T-helper 1 cell treated with Interleukin-12 subunit alpha and Interleukin-12 subunit beta and Interleukin-4 antibody, amounts not matched to agents 30 μg/mL and 1 μg/mL, for 36 hours (primary cell): ENCODE data around the gene WDR43.
"Not testable (repeated sequence)": the region's sequence is repeated elsewhere in the genome, so short reads cannot be mapped to it uniquely, and the experiment has no call there.

Experiments used
- H3K27ac Mint-ChIP-seq: one replicate; pipeline ENCODE4 v1.8.0; 2021; ENCODE audit warnings: mild to moderate bottlenecking, mixed read lengths
- H3K27me3 Mint-ChIP-seq: one replicate; pipeline ENCODE4 v1.8.0; 2021; ENCODE audit warnings: low read depth, mixed read lengths
- H3K36me3 Mint-ChIP-seq: one replicate; pipeline ENCODE4 v1.8.0; 2021; ENCODE audit warnings: low read depth, mixed read lengths
- H3K4me1 Mint-ChIP-seq: one replicate; pipeline ENCODE4 v1.8.0; 2021; ENCODE audit warnings: low read depth, mixed read lengths
- H3K4me3 Mint-ChIP-seq: one replicate; pipeline ENCODE4 v1.8.0; 2021; ENCODE audit warnings: mild to moderate bottlenecking, moderate library complexity, mixed read lengths
- H3K9me3 Mint-ChIP-seq: one replicate; pipeline ENCODE4 v1.8.0; 2021; ENCODE audit warnings: mixed read lengths

The WDR43 gene

GRCh38 chr2:28962505-28962904 lies 68.0 kb downstream of the WDR43 start:
- H3K27ac Mint-ChIP-seq: no peak overlapping the region
- peaks cover 25% of the 10 kb centered on the region for H3K27me3 Mint-ChIP-seq
- H3K9me3 Mint-ChIP-seq: no peaks in the 10 kb centered on the region

GRCh38 chr2:28970464-28971160 lies 76.1 kb downstream of the WDR43 start:
- Mint-ChIP-seq H3K27ac (no peak overlapping the region), H3K4me1 (peaks cover 7% of the 10 kb centered on the region), H3K4me3 (no peak overlapping the region), H3K27me3 (peaks cover 2% of the 10 kb centered on the region), H3K9me3 (no peaks in the 10 kb centered on the region), H3K36me3 (no peaks in the 10 kb centered on the region)

More at GRCh38 chr2:28962505-28962904, 68.0 kb downstream of the WDR43 start:
- Mint-ChIP-seq H3K4me3 (no peak overlapping the region), H3K36me3 (no peaks in the 10 kb centered on the region), H3K4me1 (peaks cover 7% of the 10 kb centered on the region)

GRCh38 chr2:28972778-28973335 lies 78.4 kb downstream of the WDR43 start:
- H3K4me1 Mint-ChIP-seq: peaks cover 7% of the 10 kb centered on the region

GRCh38 chr2:28974252-28974651 lies 79.8 kb downstream of the WDR43 start:
- no peaks in the 10 kb centered on the region for H3K36me3 Mint-ChIP-seq
- peaks cover 7% of the 10 kb centered on the region for H3K4me1 Mint-ChIP-seq
- no peak overlapping the region for H3K27ac Mint-ChIP-seq
- H3K9me3 Mint-ChIP-seq: no peaks in the 10 kb centered on the region
- H3K4me3 Mint-ChIP-seq: no peak overlapping the region
- no peaks in the 10 kb centered on the region for H3K27me3 Mint-ChIP-seq

More at GRCh38 chr2:28972778-28973335, 78.4 kb downstream of the WDR43 start:
- no peaks in the 10 kb centered on the region for H3K9me3 Mint-ChIP-seq
- H3K27me3 Mint-ChIP-seq: no peaks in the 10 kb centered on the region
- H3K27ac Mint-ChIP-seq: no peak overlapping the region
- no peak overlapping the region for H3K4me3 Mint-ChIP-seq
- H3K36me3 Mint-ChIP-seq: no peaks in the 10 kb centered on the region

GRCh38 chr2:28975671-28976070 lies 81.2 kb downstream of the WDR43 start:
- Mint-ChIP-seq H3K4me1 (peaks cover 7% of the 10 kb centered on the region), H3K27me3 (no peaks in the 10 kb centered on the region), H3K9me3 (no peaks in the 10 kb centered on the region), H3K36me3 (no peaks in the 10 kb centered on the region), H3K27ac (no peak overlapping the region), H3K4me3 (no peak overlapping the region)

- H3K36me3 Mint-ChIP-seq: no peaks in the 10 kb centered on the region
- no peak overlapping the region for H3K27ac Mint-ChIP-seq
- H3K4me3 Mint-ChIP-seq: no peak overlapping the region
- no peaks in the 10 kb centered on the region for H3K27me3 Mint-ChIP-seq
- H3K9me3 Mint-ChIP-seq: no peaks in the 10 kb centered on the region
- H3K4me1 Mint-ChIP-seq: peaks cover 7% of the 10 kb centered on the region
Observed at GRCh38 chr2:28976584-28976983, 82.1 kb downstream of the WDR43 start.

- H3K4me3 Mint-ChIP-seq: no peak overlapping the region
- no peaks in the 10 kb centered on the region for H3K9me3 Mint-ChIP-seq
- H3K27me3 Mint-ChIP-seq: no peaks in the 10 kb centered on the region
- H3K27ac Mint-ChIP-seq: no peak overlapping the region
- no peaks in the 10 kb centered on the region for H3K36me3 Mint-ChIP-seq
- peaks cover 7% of the 10 kb centered on the region for H3K4me1 Mint-ChIP-seq
Observed at GRCh38 chr2:28977176-28977875, 82.9 kb downstream of the WDR43 start.

- not testable (repeated sequence) for H3K4me3 Mint-ChIP-seq, H3K9me3 Mint-ChIP-seq, H3K27me3 Mint-ChIP-seq, H3K36me3 Mint-ChIP-seq, H3K27ac Mint-ChIP-seq, H3K4me1 Mint-ChIP-seq
Observed at GRCh38 chr2:28978001-28978400, 83.5 kb downstream of the WDR43 start.

GRCh38 chr2:28978606-28979005 lies 84.1 kb downstream of the WDR43 start:
- no peaks in the 10 kb centered on the region for H3K4me1 Mint-ChIP-seq
- H3K4me3 Mint-ChIP-seq: no peak overlapping the region
- H3K9me3 Mint-ChIP-seq: no peaks in the 10 kb centered on the region
- H3K27me3 Mint-ChIP-seq: no peaks in the 10 kb centered on the region
- H3K36me3 Mint-ChIP-seq: no peaks in the 10 kb centered on the region
- H3K27ac Mint-ChIP-seq: no peak overlapping the region

GRCh38 chr2:28979041-28979440 lies 84.6 kb downstream of the WDR43 start:
- Mint-ChIP-seq H3K27ac (no peak overlapping the region), H3K36me3 (no peaks in the 10 kb centered on the region), H3K4me3 (no peak overlapping the region), H3K4me1 (no peaks in the 10 kb centered on the region), H3K27me3 (no peaks in the 10 kb centered on the region), H3K9me3 (no peaks in the 10 kb centered on the region)

GRCh38 chr2:28979576-28980366 lies 85.3 kb downstream of the WDR43 start:
- H3K4me1 Mint-ChIP-seq: no peaks in the 10 kb centered on the region
- H3K36me3 Mint-ChIP-seq: no peaks in the 10 kb centered on the region
- H3K4me3 Mint-ChIP-seq: no peak overlapping the region
- no peaks in the 10 kb centered on the region for H3K9me3 Mint-ChIP-seq
- H3K27me3 Mint-ChIP-seq: no peaks in the 10 kb centered on the region
- H3K27ac Mint-ChIP-seq: no peak overlapping the region

GRCh38 chr2:28980368-28981015 lies 86.0 kb downstream of the WDR43 start:
- no peak overlapping the region for H3K4me3 Mint-ChIP-seq
- H3K36me3 Mint-ChIP-seq: no peaks in the 10 kb centered on the region
- no peaks in the 10 kb centered on the region for H3K27me3 Mint-ChIP-seq
- no peaks in the 10 kb centered on the region for H3K4me1 Mint-ChIP-seq
- H3K27ac Mint-ChIP-seq: no peak overlapping the region
- H3K9me3 Mint-ChIP-seq: no peaks in the 10 kb centered on the region

- no peaks in the 10 kb centered on the region for H3K9me3 Mint-ChIP-seq
- H3K27ac Mint-ChIP-seq: no peak within 1 kb of the TSS
- no peak within 1 kb of the TSS for H3K4me3 Mint-ChIP-seq
- H3K36me3 Mint-ChIP-seq: no peaks in the 10 kb centered on the region
- no peaks in the 10 kb centered on the region for H3K27me3 Mint-ChIP-seq
- no peaks in the 10 kb centered on the region for H3K4me1 Mint-ChIP-seq
Observed at GRCh38 chr2:28981016-28981441, 86.6 kb downstream of the WDR43 start, which contains the start of gene TOGARAM2. TOGARAM2 (plus strand) TSS chr2:28981298; CDS start chr2:28994835, 13,537 bp downstream.
